Suprapubic skin (tissue), 4 donors: Measurements from ENCODE around the gene SATB2.

ENCODE experiments used
- CTCF ChIP-seq, 2 donors: fragments of 200-600 bp in 1 of 2; fragments of 450-650 bp in 1 of 2; sonication (generic) in 1 of 2; IDR thresholded peaks; one replicate each; pipeline ENCODE4 v1.5.1; 2016 to 2019; ENCODE audit warnings: antibody characterized with exemption in 2 of 2, mild to moderate bottlenecking in 1 of 2, moderate library complexity in 1 of 2
- EP300 ChIP-seq: sonication (generic); formaldehyde crosslinking; IDR thresholded peaks from one replicate; pipeline ENCODE4 v1.6.1; 2017; ENCODE audit warnings: antibody characterized with exemption
- POLR2AphosphoS5 ChIP-seq, 3 donors: sonication (generic); formaldehyde crosslinking; IDR thresholded peaks; one replicate each; pipeline ENCODE4 v1.6.1; 2017; ENCODE audit warnings: antibody characterized with exemption in 3 of 3

- TF ChIP-seq EP300, result no peak
- TF ChIP-seq CTCF (IDR thresholded peaks at IDR 0.05), result no peak
- no peak for TF ChIP-seq POLR2AphosphoS5 (IDR thresholded peaks at IDR 0.05)
Measured at GRCh38 chr2:199439542-199439941, 18.2 kb downstream of the SATB2 start.
